ENCODE data around the gene USP17L26.
"Not testable (repeated sequence)": the region's sequence is repeated elsewhere in the genome, so short reads cannot be mapped to it uniquely, and the experiment has no call there.

Gene USP17L26, protein sequence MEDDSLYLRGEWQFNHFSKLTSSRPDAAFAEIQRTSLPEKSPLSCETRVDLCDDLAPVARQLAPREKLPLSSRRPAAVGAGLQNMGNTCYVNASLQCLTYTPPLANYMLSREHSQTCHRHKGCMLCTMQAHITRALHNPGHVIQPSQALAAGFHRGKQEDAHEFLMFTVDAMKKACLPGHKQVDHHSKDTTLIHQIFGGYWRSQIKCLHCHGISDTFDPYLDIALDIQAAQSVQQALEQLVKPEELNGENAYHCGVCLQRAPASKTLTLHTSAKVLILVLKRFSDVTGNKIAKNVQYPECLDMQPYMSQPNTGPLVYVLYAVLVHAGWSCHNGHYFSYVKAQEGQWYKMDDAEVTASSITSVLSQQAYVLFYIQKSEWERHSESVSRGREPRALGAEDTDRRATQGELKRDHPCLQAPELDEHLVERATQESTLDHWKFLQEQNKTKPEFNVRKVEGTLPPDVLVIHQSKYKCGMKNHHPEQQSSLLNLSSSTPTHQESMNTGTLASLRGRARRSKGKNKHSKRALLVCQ

DNA sequence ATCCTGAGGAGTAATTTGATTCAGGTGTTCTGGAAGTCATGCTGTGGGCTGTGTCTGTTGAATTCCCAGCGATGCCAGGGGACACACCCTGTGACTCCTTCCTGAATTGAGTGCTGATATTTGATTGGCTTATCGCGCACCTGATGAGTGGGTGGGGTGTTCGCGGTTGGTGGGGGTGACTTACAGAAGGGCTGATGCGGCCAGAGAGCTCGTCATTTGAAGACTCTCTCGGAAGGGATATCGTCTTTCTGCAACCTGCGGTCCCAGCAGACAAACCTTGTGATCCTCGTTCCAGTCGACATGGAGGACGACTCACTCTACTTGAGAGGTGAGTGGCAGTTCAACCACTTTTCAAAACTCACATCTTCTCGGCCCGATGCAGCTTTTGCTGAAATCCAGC lies at the start of gene USP17L26:
Gene USP17L26 (plus strand): TSS at position 301 of the 400 bp plus-strand sequence. CDS start 0 bp downstream, at position 301.
- DNase-seq; in situ Hi-C loops (cut with MboI; ENCODE audit: low pct_unique_long_range_greater_than_20kb, low sequenced_read_pairs): not testable (repeated sequence)

DNA sequence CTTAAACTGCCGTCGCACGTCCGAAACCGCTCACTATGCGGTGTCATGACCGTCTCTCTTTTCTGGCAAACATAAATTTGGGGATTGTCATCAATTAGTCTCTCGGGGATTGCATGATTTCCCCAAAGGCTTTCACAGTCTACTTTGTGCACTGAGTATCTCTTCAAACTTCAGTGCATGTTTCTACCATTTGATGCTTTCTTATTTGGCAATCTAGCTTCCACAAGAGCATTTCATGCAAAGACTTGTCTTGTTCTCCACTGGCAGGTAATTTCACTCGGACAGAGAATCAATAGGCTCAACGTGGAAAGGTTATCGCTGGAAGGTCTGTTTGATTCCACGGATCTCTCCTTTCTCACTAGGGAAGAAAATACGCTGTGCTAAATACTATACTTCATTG lies 10.3 kb upstream of the USP17L26 start:
- DNase-seq; in situ Hi-C loops (cut with MboI; ENCODE audit: low pct_unique_long_range_greater_than_20kb, low sequenced_read_pairs): not testable (repeated sequence)

DNA sequence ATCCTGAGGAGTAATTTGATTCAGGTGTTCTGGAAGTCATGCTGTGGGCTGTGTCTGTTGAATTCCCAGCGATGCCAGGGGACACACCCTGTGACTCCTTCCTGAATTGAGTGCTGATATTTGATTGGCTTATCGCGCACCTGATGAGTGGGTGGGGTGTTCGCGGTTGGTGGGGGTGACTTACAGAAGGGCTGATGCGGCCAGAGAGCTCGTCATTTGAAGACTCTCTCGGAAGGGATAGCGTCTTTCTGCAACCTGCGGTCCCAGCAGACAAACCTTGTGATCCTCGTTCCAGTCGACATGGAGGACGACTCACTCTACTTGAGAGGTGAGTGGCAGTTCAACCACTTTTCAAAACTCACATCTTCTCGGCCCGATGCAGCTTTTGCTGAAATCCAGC lies 9.6 kb upstream of the USP17L26 start, which contains the start of gene USP17L24:
Gene USP17L24 (plus strand): TSS at position 301 of the 400 bp plus-strand sequence. CDS start 0 bp downstream, at position 301.
- DNase-seq: not testable (repeated sequence)

DNA sequence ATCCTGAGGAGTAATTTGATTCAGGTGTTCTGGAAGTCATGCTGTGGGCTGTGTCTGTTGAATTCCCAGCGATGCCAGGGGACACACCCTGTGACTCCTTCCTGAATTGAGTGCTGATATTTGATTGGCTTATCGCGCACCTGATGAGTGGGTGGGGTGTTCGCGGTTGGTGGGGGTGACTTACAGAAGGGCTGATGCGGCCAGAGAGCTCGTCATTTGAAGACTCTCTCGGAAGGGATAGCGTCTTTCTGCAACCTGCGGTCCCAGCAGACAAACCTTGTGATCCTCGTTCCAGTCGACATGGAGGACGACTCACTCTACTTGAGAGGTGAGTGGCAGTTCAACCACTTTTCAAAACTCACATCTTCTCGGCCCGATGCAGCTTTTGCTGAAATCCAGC lies 4.8 kb upstream of the USP17L26 start, which contains the start of gene USP17L25:
Gene USP17L25 (plus strand): TSS at position 301 of the 400 bp plus-strand sequence. CDS start 0 bp downstream, at position 301.
- in situ Hi-C loops (cut with MboI; ENCODE audit: low pct_unique_long_range_greater_than_20kb, low sequenced_read_pairs); DNase-seq: not testable (repeated sequence)

More for the DNA sequence above, 9.6 kb upstream of the USP17L26 start, which contains the start of gene USP17L24:
- in situ Hi-C loops (cut with MboI; ENCODE audit: low pct_unique_long_range_greater_than_20kb, low sequenced_read_pairs): not testable (repeated sequence)

DNA sequence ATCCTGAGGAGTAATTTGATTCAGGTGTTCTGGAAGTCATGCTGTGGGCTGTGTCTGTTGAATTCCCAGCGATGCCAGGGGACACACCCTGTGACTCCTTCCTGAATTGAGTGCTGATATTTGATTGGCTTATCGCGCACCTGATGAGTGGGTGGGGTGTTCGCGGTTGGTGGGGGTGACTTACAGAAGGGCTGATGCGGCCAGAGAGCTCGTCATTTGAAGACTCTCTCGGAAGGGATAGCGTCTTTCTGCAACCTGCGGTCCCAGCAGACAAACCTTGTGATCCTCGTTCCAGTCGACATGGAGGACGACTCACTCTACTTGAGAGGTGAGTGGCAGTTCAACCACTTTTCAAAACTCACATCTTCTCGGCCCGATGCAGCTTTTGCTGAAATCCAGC lies 4.6 kb downstream of the USP17L26 start, which contains the start of gene USP17L5:
Gene USP17L5 (plus strand): TSS at position 301 of the 400 bp plus-strand sequence. CDS start 0 bp downstream, at position 301.
- in situ Hi-C loops (cut with MboI; ENCODE audit: low pct_unique_long_range_greater_than_20kb, low sequenced_read_pairs); DNase-seq: not testable (repeated sequence)

DNA sequence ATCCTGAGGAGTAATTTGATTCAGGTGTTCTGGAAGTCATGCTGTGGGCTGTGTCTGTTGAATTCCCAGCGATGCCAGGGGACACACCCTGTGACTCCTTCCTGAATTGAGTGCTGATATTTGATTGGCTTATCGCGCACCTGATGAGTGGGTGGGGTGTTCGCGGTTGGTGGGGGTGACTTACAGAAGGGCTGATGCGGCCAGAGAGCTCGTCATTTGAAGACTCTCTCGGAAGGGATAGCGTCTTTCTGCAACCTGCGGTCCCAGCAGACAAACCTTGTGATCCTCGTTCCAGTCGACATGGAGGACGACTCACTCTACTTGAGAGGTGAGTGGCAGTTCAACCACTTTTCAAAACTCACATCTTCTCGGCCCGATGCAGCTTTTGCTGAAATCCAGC lies 9.4 kb downstream of the USP17L26 start, which contains the start of gene USP17L27:
Gene USP17L27 (plus strand): TSS at position 301 of the 400 bp plus-strand sequence. CDS start 0 bp downstream, at position 301.
- DNase-seq; in situ Hi-C loops (cut with MboI; ENCODE audit: low pct_unique_long_range_greater_than_20kb, low sequenced_read_pairs): not testable (repeated sequence)

DNA sequence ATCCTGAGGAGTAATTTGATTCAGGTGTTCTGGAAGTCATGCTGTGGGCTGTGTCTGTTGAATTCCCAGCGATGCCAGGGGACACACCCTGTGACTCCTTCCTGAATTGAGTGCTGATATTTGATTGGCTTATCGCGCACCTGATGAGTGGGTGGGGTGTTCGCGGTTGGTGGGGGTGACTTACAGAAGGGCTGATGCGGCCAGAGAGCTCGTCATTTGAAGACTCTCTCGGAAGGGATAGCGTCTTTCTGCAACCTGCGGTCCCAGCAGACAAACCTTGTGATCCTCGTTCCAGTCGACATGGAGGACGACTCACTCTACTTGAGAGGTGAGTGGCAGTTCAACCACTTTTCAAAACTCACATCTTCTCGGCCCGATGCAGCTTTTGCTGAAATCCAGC lies 14.1 kb downstream of the USP17L26 start, which contains the start of gene USP17L28:
Gene USP17L28 (plus strand): TSS at position 301 of the 400 bp plus-strand sequence. CDS start 0 bp downstream, at position 301.
- in situ Hi-C loops (cut with MboI; ENCODE audit: low pct_unique_long_range_greater_than_20kb, low sequenced_read_pairs); DNase-seq: not testable (repeated sequence)

DNA sequence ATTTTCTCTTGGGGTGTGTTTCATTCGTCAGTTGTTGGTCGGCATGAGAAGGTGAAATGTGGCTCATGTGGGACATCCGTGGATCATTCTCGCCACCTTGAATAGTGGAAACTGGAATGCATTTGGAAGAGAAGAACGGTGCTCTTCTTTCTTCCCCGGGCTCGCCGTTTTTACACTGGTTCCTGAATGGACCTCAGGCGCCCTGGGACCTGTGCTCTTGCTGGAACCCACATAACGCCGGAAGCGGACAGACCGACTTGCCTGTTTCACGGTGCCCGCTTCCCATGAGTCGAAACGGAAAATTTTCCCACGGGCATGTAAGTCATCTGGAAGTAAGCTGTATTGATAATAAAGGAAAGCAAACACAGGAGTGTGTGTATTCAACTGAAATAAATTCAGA lies 16.4 kb downstream of the USP17L26 start:
- DNase-seq; in situ Hi-C loops (cut with MboI; ENCODE audit: low pct_unique_long_range_greater_than_20kb, low sequenced_read_pairs): not testable (repeated sequence)

DNA sequence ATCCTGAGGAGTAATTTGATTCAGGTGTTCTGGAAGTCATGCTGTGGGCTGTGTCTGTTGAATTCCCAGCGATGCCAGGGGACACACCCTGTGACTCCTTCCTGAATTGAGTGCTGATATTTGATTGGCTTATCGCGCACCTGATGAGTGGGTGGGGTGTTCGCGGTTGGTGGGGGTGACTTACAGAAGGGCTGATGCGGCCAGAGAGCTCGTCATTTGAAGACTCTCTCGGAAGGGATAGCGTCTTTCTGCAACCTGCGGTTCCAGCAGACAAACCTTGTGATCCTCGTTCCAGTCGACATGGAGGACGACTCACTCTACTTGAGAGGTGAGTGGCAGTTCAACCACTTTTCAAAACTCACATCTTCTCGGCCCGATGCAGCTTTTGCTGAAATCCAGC lies 18.9 kb downstream of the USP17L26 start, which contains the start of gene USP17L29:
Gene USP17L29 (plus strand): TSS at position 301 of the 400 bp plus-strand sequence. CDS start 0 bp downstream, at position 301.
- in situ Hi-C loops (cut with MboI; ENCODE audit: low pct_unique_long_range_greater_than_20kb, low sequenced_read_pairs); DNase-seq: not testable (repeated sequence)

DNA sequence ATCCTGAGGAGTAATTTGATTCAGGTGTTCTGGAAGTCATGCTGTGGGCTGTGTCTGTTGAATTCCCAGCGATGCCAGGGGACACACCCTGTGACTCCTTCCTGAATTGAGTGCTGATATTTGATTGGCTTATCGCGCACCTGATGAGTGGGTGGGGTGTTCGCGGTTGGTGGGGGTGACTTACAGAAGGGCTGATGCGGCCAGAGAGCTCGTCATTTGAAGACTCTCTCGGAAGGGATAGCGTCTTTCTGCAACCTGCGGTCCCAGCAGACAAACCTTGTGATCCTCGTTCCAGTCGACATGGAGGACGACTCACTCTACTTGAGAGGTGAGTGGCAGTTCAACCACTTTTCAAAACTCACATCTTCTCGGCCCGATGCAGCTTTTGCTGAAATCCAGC lies 28.4 kb downstream of the USP17L26 start, which contains the start of gene USP17L30:
Gene USP17L30 (plus strand): TSS at position 301 of the 400 bp plus-strand sequence. CDS start 0 bp downstream, at position 301.
- in situ Hi-C loops (cut with MboI; ENCODE audit: low pct_unique_long_range_greater_than_20kb, low sequenced_read_pairs); DNase-seq: not testable (repeated sequence)

DNA sequence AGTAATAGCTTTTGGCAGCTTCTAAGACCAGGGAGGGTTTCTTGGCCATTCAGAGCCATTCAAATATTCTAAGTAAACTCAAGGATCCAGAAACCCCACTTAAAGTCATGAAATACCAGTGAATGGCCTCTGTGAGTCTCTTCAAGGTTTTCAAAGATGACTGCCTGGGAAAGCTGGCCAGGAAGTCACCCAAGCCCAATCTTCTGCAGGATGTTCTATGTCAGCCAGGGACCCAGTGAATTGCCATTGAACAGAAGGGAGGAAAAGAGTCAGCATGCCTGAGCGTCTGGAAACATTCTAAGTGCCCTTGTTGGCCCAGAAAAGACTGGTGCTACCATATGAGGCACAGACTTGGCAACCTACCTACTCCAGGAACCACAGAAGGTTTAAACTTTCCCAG lies 45.4 kb downstream of the USP17L26 start:
- DNase-seq; in situ Hi-C loops (cut with MboI; ENCODE audit: low pct_unique_long_range_greater_than_20kb, low sequenced_read_pairs): not testable (repeated sequence)

DNA sequence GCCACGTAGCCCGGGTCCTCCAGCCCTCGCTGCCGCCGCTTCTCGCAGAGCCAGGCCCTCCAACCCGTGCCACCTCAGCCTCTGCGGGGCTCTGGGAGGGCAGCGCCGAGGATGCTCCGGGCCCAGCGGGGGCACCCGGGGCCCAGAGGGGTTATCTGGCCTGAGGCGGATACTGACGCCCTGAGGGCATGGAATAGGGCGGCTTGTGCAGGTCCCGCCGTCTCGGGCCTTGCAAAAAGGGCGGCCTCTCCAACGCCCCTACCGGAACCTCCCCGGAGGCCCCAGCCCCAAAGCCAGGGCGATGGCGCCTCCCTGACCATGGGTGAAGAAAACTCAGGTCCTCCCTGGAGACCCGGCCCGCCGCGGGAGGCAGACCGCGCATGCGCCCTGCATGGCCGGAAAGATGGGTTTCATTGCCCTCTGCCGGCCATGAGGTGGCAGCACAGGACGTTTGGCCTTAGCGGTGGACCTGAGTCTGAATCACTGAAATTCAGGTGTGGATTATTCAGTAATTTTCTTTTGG lies 46.6 kb downstream of the USP17L26 start:
- DNase-seq: peak; percentile 38
- in situ Hi-C loops (cut with MboI; ENCODE audit: low pct_unique_long_range_greater_than_20kb, low sequenced_read_pairs): not testable (repeated sequence)

DNA sequence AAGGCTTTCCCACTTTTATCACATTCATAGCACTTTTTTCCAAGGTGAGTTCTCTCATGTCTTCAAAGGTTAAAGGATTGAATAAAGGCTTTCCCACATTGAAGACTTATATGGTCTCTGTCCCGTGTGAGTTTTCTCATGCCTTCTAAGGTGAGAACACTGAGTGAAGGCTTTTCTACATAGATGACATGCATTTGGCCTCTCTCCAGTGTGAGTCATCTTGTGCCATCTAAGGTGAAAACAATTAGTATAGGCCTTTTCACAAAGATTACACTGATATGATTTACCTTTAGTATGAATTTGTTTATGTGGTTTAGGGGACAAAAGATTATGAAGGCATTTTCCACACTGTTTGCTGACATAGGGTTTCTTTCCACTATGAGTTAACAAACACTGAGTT lies 49.7 kb downstream of the USP17L26 start:
- in situ Hi-C loops (cut with MboI; ENCODE audit: low pct_unique_long_range_greater_than_20kb, low sequenced_read_pairs): no loop called here
- no peak for DNase-seq

All from KBM-7 (cell line).